Transverse colon (tissue), 3 donors: Measurements from ENCODE around the gene GLIS2.

ENCODE experiments used
- EP300 ChIP-seq: sonication (generic); formaldehyde crosslinking; IDR thresholded peaks from one replicate; pipeline ENCODE4 v1.6.1; 2017; ENCODE audit warnings: antibody characterized with exemption, low read depth
- POLR2A ChIP-seq: fragments of 450-650 bp; IDR thresholded peaks from one replicate; pipeline ENCODE4 v1.6.1; 2016; ENCODE audit warnings: antibody characterized with exemption, mild to moderate bottlenecking, moderate library complexity
- TF ChIP-seq, protein P1 (sequence below), 5 experiments: fragments of 200-600 bp in 3 of 5; fragments of 450-650 bp in 2 of 5; sonication (generic) in 3 of 5; IDR thresholded peaks; 1 replicate in 2 of 5; 2 replicates in 3 of 5; pipeline ENCODE4 v1.5.1; 2016 to 2017; ENCODE audit warnings: antibody characterized with exemption in 5 of 5, inconsistent platforms in 3 of 5, mild to moderate bottlenecking in 2 of 5, moderate library complexity in 1 of 5

GRCh38 chr16:4315186-4316107 is at the start of gene GLIS2:
- TF ChIP-seq POLR2A (no peak), EP300 (no peak)
- TF ChIP-seq, protein P1, sequence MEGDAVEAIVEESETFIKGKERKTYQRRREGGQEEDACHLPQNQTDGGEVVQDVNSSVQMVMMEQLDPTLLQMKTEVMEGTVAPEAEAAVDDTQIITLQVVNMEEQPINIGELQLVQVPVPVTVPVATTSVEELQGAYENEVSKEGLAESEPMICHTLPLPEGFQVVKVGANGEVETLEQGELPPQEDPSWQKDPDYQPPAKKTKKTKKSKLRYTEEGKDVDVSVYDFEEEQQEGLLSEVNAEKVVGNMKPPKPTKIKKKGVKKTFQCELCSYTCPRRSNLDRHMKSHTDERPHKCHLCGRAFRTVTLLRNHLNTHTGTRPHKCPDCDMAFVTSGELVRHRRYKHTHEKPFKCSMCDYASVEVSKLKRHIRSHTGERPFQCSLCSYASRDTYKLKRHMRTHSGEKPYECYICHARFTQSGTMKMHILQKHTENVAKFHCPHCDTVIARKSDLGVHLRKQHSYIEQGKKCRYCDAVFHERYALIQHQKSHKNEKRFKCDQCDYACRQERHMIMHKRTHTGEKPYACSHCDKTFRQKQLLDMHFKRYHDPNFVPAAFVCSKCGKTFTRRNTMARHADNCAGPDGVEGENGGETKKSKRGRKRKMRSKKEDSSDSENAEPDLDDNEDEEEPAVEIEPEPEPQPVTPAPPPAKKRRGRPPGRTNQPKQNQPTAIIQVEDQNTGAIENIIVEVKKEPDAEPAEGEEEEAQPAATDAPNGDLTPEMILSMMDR (IDR thresholded peaks at IDR 0.05) = no peak
